CD8-positive, alpha-beta memory T cell (primary cell): ENCODE results near the gene SLC22A5. TPM values are rescaled to one million over a fixed set of nuclear protein-coding genes. Genes with fewer than 3 reads are reported as not detected.
A peak's percentile ranks its signal among the peaks of the same experiment; 100 is the strongest.

Source experiments
- CTCF ChIA-PET: fragments of 350-600 bp; sonication (Branson Sonifier 250); formaldehyde crosslinking; loops from one replicate; lab custom pipeline; 2021; ENCODE audit warnings: antibody characterized with exemption; lab: Charles Lee
- POLR2A ChIA-PET: fragments of 350-600 bp; sonication (Branson Sonifier 250); formaldehyde crosslinking; loops from one replicate; lab custom pipeline; 2021; ENCODE audit warnings: antibody characterized with exemption; lab: Charles Lee
- DNase-seq, 5 donors: peaks; one replicate each; pipeline versions ENCODE4 v3.0.0 to v3.0.0-alpha.2; 2020 to 2022; ENCODE audit warnings: mixed read lengths in 1 of 5
- H3K27ac ChIP-seq: one replicate; pipeline ENCODE4 v1.7.0; 2013; ENCODE audit warnings: low read depth, mild to moderate bottlenecking, low read length, moderate library complexity
- H3K27me3 ChIP-seq: 2 replicates; pipeline ENCODE4 v1.7.0; 2013; ENCODE audit warnings: low read length, mild to moderate bottlenecking; ENCODE audit not compliant: insufficient read depth, poor library complexity, severe bottlenecking
- H3K36me3 ChIP-seq: 2 replicates; pipeline ENCODE4 v1.7.0; 2013; ENCODE audit warnings: mild to moderate bottlenecking, low read length, moderate library complexity; ENCODE audit not compliant: insufficient read depth
- H3K4me1 ChIP-seq: 2 replicates; pipeline ENCODE4 v1.7.0; 2013; ENCODE audit warnings: mild to moderate bottlenecking, low read length, moderate library complexity; ENCODE audit not compliant: insufficient read depth
- H3K4me3 ChIP-seq: 2 replicates; pipeline ENCODE4 v1.7.0; 2013; ENCODE audit warnings: mild to moderate bottlenecking, low read length
- H3K9me3 ChIP-seq: 2 replicates; pipeline ENCODE4 v1.7.0; 2013; ENCODE audit warnings: mild to moderate bottlenecking, low read length
- H3K27ac Mint-ChIP-seq, 8 donors: one replicate each; pipeline ENCODE4 v1.8.0; 2020 to 2021; ENCODE audit warnings: mixed read lengths in 8 of 8, mild to moderate bottlenecking in 6 of 8, inconsistent platforms in 3 of 8, moderate library complexity in 3 of 8
- H3K27me3 Mint-ChIP-seq, 2 donors: one replicate each; pipeline ENCODE4 v1.8.0; 2020 to 2021; ENCODE audit warnings: mixed read lengths in 2 of 2, mild to moderate bottlenecking in 1 of 2, moderate library complexity in 1 of 2
- H3K36me3 Mint-ChIP-seq, 3 donors: one replicate each; pipeline ENCODE4 v1.8.0; 2020 to 2021; ENCODE audit warnings: mixed read lengths in 3 of 3, inconsistent platforms in 1 of 3, mild to moderate bottlenecking in 1 of 3
- H3K4me1 Mint-ChIP-seq, 3 donors: one replicate each; pipeline ENCODE4 v1.8.0; 2020 to 2021; ENCODE audit warnings: mixed read lengths in 3 of 3, inconsistent platforms in 1 of 3, mild to moderate bottlenecking in 1 of 3
- H3K4me3 Mint-ChIP-seq, 7 donors: one replicate each; pipeline ENCODE4 v1.8.0; 2020 to 2021; ENCODE audit warnings: mixed read lengths in 7 of 7, mild to moderate bottlenecking in 6 of 7, moderate library complexity in 4 of 7, inconsistent platforms in 2 of 7
- H3K9me3 Mint-ChIP-seq, 5 donors: one replicate each; pipeline ENCODE4 v1.8.0; 2020 to 2022; ENCODE audit warnings: mixed read lengths in 5 of 5, mild to moderate bottlenecking in 3 of 5, moderate library complexity in 2 of 5, inconsistent platforms in 1 of 5
- polyA plus RNA-seq: library from polyadenylated mRNA; unstranded; fragments of 300-500 nt; fragmentation: Illumina TruSeq; gene quantifications from one replicate; pipeline ENCODE4 v1.2.3, GENCODE V29; 2021
- total RNA-seq, 2 experiments: library from RNA; stranded (reverse); gene quantifications; one replicate each; pipeline ENCODE4 v1.2.3, GENCODE V29; 2021

SLC22A5 gene
- total and polyA plus RNA-seq, 3 experiments from 2014 or later = 2.5 to 5.9 (median 5.2) TPM

DNA sequence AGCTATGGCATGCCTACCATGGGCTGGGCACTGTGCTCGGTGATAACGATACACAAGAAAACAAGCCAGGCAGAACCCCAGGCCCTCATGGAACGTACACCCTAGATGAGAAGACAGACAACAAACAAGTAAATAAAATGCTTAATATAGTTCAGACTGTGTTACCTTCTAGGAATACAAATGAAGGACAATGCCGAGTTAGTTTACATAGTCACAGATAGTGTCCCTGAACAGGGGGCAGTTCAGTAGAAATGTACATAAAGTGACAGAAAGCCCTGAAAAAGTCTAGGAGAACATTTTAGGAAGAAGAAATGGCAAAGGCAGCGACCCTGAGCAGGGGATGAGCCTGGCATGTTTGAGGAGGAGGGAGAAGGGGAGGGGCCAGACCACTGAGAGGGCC lies 21.7 kb downstream of the SLC22A5 start:
- Histone ChIP-seq H3K27ac (no peak overlapping the region), H3K9me3 (no peaks in the 10 kb centered on the region), H3K27me3 (no peaks in the 10 kb centered on the region), H3K36me3 (no peaks in the 10 kb centered on the region), H3K4me1 (peaks cover 45% of the 10 kb centered on the region), H3K4me3 (no peak overlapping the region)
- Mint-ChIP-seq H3K36me3 (peaks cover 0 to 38% (median 13%) of the 10 kb centered on the region in 3 donors), H3K9me3 (no peaks in the 10 kb centered on the region), H3K27me3 (no peaks in the 10 kb centered on the region), H3K4me1 (peaks cover 20 to 61% (median 43%) of the 10 kb centered on the region in 3 donors), H3K4me3 (no peak overlapping the region), H3K27ac (peak overlapping the region in 6 of 8 donors; percentile 17 to 65 (median 40))
- ChIA-PET POLR2A (no interaction called here), CTCF (interaction anchor here (2.8 to 15.9 kb wide), 2 partner anchors 99 to 108 kb away, joined by 12 to 299 read pairs; partner anchors contain the start of gene IRF1)
- DNase-seq = no peak

DNA sequence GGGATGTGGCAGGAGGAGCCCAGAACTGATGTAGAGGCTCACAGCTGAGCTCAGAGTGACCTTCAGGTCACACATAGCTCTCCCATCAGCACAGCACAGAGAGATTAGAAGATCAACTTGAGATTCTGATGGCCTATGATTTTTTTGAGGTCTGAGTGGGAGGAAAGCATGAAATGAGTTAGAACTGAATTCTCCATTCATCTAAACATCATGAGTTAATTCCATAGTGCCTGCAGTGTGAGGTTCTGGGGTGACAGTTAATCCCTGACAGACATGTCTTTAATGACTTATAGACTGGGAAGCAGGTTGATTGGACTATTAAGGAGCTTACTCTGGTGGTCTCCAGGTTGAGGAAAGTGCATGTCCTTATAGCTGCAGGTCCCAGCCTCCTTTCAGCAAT lies 22.4 kb downstream of the SLC22A5 start:
- Mint-ChIP-seq H3K4me1 (peaks cover 20 to 61% (median 43%) of the 10 kb centered on the region in 3 donors), H3K9me3 (no peaks in the 10 kb centered on the region), H3K27me3 (no peaks in the 10 kb centered on the region), H3K4me3 (no peak overlapping the region), H3K27ac (peak overlapping the region in 6 of 8 donors; percentile 17 to 65 (median 49)), H3K36me3 (peaks cover 0 to 42% (median 14%) of the 10 kb centered on the region in 3 donors)
- Histone ChIP-seq H3K9me3 (no peaks in the 10 kb centered on the region), H3K4me1 (peaks cover 45% of the 10 kb centered on the region), H3K27ac (no peak overlapping the region), H3K36me3 (no peaks in the 10 kb centered on the region), H3K4me3 (no peak overlapping the region), H3K27me3 (no peaks in the 10 kb centered on the region)
- ChIA-PET POLR2A (interaction anchor here (0.6 to 0.7 kb wide), 2 partner anchors 16 to 106 kb away, joined by 3 to 4 read pairs; no protein-coding TSS in a partner anchor), CTCF (interaction anchor here (2.8 to 15.9 kb wide), 2 partner anchors 98 to 108 kb away, joined by 12 to 299 read pairs; partner anchors contain the start of gene IRF1)
- no peak for DNase-seq

- H3K36me3 ChIP-seq = no peaks in the 10 kb centered on the region
- H3K4me1 Mint-ChIP-seq = peaks cover 22 to 61% (median 45%) of the 10 kb centered on the region in 3 donors
- ChIA-PET POLR2A (interaction anchor here (0.6 to 1.5 kb wide), 3 partner anchors 16 to 106 kb away, joined by 3 to 4 read pairs (median 3); no protein-coding TSS in a partner anchor), CTCF (interaction anchor here (15.9 kb wide), 1 partner anchor 107 kb away, joined by 299 read pairs; no protein-coding TSS in a partner anchor)
- H3K27me3 ChIP-seq = no peaks in the 10 kb centered on the region
- H3K36me3 Mint-ChIP-seq = peaks cover 0 to 42% (median 14%) of the 10 kb centered on the region in 3 donors
- H3K4me3 Mint-ChIP-seq = no peak overlapping the region
- DNase-seq = no peak
- no peaks in the 10 kb centered on the region for H3K27me3 Mint-ChIP-seq
- H3K4me1 ChIP-seq = peaks cover 48% of the 10 kb centered on the region
- H3K27ac ChIP-seq = no peak overlapping the region
- H3K9me3 ChIP-seq = no peaks in the 10 kb centered on the region
- H3K9me3 Mint-ChIP-seq = no peaks in the 10 kb centered on the region
- no peak overlapping the region for H3K4me3 ChIP-seq
- H3K27ac Mint-ChIP-seq = peak overlapping the region in 2 of 8 donors; percentile 47 to 66
Measured at GRCh38 chr5:132392411-132392810, 22.9 kb downstream of the SLC22A5 start.

DNA sequence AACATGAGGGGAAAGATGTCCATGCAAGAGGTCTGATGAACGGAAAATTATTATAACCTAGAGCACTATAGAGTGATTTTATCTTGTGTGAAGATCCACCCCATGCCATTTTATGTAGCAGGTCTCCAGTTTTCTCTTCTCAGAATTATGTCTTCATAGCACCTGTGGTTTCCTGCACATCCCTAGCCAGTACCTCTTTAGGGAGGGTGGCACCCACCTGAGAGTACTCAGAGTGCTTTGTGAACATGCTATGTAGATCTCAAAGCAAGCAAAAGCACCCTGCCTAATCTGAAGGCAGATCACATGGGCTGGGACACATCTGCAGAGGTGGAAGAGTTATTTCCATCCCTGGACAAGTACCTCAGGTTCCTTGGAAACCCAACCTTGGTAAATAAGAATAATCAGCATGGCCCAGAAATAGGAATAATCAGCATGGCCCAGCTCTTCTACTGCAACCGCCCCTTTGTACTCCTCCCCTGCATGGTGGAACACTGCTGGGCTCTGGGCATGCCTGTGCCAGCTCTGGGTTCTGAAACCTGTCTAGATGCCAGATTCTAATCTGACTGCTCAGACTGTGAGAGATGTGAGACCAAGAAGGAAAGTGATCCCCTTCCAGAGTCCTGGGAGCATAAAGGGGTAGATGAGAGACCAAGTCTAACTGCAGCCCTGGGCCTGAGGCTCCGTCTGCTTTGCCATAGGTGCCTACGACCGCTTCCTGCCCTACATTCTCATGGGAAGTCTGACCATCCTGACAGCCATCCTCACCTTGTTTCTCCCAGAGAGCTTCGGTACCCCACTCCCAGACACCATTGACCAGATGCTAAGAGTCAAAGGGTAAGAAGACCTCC lies 23.7 kb downstream of the SLC22A5 start:
- H3K4me1 ChIP-seq = peaks cover 56% of the 10 kb centered on the region
- Mint-ChIP-seq H3K9me3 (no peaks in the 10 kb centered on the region), H3K36me3 (peaks cover 0 to 42% (median 14%) of the 10 kb centered on the region in 3 donors), H3K27me3 (no peaks in the 10 kb centered on the region), H3K4me3 (no peak overlapping the region), H3K27ac (peak overlapping the region in 6 of 8 donors; percentile 20 to 68 (median 36)), H3K4me1 (peaks cover 29 to 65% (median 53%) of the 10 kb centered on the region in 3 donors)
- H3K27ac ChIP-seq = no peak overlapping the region
- H3K27me3 ChIP-seq = no peaks in the 10 kb centered on the region
- CTCF ChIA-PET = interaction anchor here (15.9 kb wide), 1 partner anchor 106 kb away, joined by 299 read pairs; no protein-coding TSS in a partner anchor
- POLR2A ChIA-PET = interaction anchor here (0.8 to 1.5 kb wide), 2 partner anchors 89 to 97 kb away, joined by 3 to 8 read pairs; no protein-coding TSS in a partner anchor
- no peaks in the 10 kb centered on the region for H3K36me3 ChIP-seq
- no peak for DNase-seq
- no peak overlapping the region for H3K4me3 ChIP-seq
- H3K9me3 ChIP-seq = no peaks in the 10 kb centered on the region

GRCh38 chr5:132394667-132395259 lies 25.3 kb downstream of the SLC22A5 start:
- Mint-ChIP-seq H3K4me1 (peaks cover 41 to 77% (median 66%) of the 10 kb centered on the region in 3 donors), H3K27me3 (no peaks in the 10 kb centered on the region), H3K4me3 (peak overlapping the region in 1 of 7 donors; percentile 46), H3K9me3 (no peaks in the 10 kb centered on the region), H3K36me3 (peaks cover 0 to 42% (median 13%) of the 10 kb centered on the region in 3 donors), H3K27ac (peak overlapping the region in 7 of 8 donors; percentile 39 to 76 (median 66))
- H3K27me3 ChIP-seq = no peaks in the 10 kb centered on the region
- H3K9me3 ChIP-seq = no peaks in the 10 kb centered on the region
- ChIA-PET CTCF (interaction anchor here (1.5 to 15.9 kb wide), 3 partner anchors 8 to 105 kb away, joined by 6 to 299 read pairs (median 15); partner anchors contain the start of gene IRF1), POLR2A (interaction anchor here (0.6 to 0.9 kb wide), 2 partner anchors 16 to 84 kb away, joined by 4 to 7 read pairs; no protein-coding TSS in a partner anchor)
- H3K27ac ChIP-seq = no peak overlapping the region
- no peaks in the 10 kb centered on the region for H3K36me3 ChIP-seq
- DNase-seq = no peak
- peaks cover 60% of the 10 kb centered on the region for H3K4me1 ChIP-seq
- H3K4me3 ChIP-seq = no peak overlapping the region

- Histone ChIP-seq H3K4me1 (peaks cover 60% of the 10 kb centered on the region), H3K9me3 (no peaks in the 10 kb centered on the region), H3K36me3 (no peaks in the 10 kb centered on the region), H3K27me3 (no peaks in the 10 kb centered on the region), H3K4me3 (no peak overlapping the region), H3K27ac (no peak overlapping the region)
- H3K27me3 Mint-ChIP-seq = no peaks in the 10 kb centered on the region
- H3K4me1 Mint-ChIP-seq = peaks cover 58 to 91% (median 82%) of the 10 kb centered on the region in 3 donors
- peak overlapping the region in 4 of 7 donors; percentile 9 to 26 (median 14) for H3K4me3 Mint-ChIP-seq
- peak overlapping the region in 5 of 8 donors; percentile 35 to 76 (median 73) for H3K27ac Mint-ChIP-seq
- ChIA-PET CTCF (interaction anchor here (1.0 to 15.9 kb wide), 3 partner anchors 10 to 103 kb away, joined by 3 to 299 read pairs (median 15); no protein-coding TSS in a partner anchor), POLR2A (no interaction called here)
- H3K36me3 Mint-ChIP-seq = peaks cover 0 to 40% (median 15%) of the 10 kb centered on the region in 3 donors
- DNase-seq = no peak
- H3K9me3 Mint-ChIP-seq = no peaks in the 10 kb centered on the region
Measured at GRCh38 chr5:132396589-132397031, 27.1 kb downstream of the SLC22A5 start.

DNA sequence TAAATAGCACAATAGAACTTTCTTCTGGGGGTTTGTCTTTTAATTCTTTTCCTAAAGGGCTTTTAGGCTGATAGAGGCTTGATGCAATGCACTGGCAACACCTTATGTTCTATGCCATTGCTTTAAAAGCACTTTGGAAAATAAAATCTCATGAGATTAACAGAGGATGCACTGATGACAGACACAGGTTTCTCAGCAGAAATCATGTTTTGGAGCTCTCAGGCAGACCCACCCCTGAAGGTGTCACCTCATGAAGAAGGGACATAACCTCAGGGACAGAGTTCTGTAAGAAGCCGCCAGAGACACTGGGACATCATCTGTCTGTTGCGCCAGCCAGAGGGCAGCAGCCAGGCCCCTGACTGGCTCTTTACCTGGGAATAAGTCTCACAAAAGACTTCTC lies 27.7 kb downstream of the SLC22A5 start:
- no peaks in the 10 kb centered on the region for H3K27me3 Mint-ChIP-seq
- no peaks in the 10 kb centered on the region for H3K9me3 Mint-ChIP-seq
- DNase-seq = no peak
- H3K9me3 ChIP-seq = no peaks in the 10 kb centered on the region
- no peaks in the 10 kb centered on the region for H3K27me3 ChIP-seq
- POLR2A ChIA-PET = no interaction called here
- H3K4me1 Mint-ChIP-seq = peaks cover 61 to 92% (median 86%) of the 10 kb centered on the region in 3 donors
- H3K4me3 Mint-ChIP-seq = peak overlapping the region in 3 of 7 donors; percentile 2 to 33 (median 9)
- peaks cover 0 to 38% (median 16%) of the 10 kb centered on the region in 3 donors for H3K36me3 Mint-ChIP-seq
- CTCF ChIA-PET = interaction anchor here (1.0 kb wide), 1 partner anchor 11 kb away, joined by 3 read pairs; no protein-coding TSS in a partner anchor
- H3K4me1 ChIP-seq = peaks cover 60% of the 10 kb centered on the region
- no peaks in the 10 kb centered on the region for H3K36me3 ChIP-seq
- H3K27ac ChIP-seq = no peak overlapping the region
- H3K4me3 ChIP-seq = no peak overlapping the region
- peak overlapping the region in 4 of 8 donors; percentile 33 to 73 (median 54) for H3K27ac Mint-ChIP-seq
